HG03575 (cell line): ENCODE results near the gene NUDT14.

Experiments used
- ATAC-seq: cut with Tn5 transposase; IDR thresholded peaks from one replicate; pipeline ENCODE4 v1.9.1; 2021; ENCODE audit not compliant: unreplicated experiment, insufficient number of reproducible peaks, low FRiP score; ENCODE audit errors: extremely low read depth

Gene NUDT14

GRCh38 chr14:105141486-105142281 lies 39.4 kb downstream of the NUDT14 start:
- ATAC-seq = no peak

DNA sequence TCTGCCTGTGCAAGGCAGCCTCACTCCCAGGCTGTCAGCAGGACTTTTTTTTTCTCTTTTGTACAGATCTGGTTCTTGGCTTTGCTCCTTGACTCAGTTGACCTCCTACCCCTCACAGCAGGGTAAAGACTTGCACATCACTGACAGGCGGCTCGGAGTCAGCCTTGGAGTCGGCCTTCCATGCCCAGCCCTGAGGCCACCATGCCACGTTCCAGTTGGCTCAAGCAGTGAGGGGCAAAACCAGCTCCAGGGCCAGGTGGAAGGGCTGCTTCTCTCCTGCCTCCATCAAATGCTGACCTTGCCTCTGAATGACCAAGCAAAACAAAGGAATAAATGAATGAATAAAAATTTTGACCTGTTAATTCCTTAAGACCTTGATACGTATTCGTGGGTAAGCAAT lies 40.1 kb downstream of the NUDT14 start:
- ATAC-seq = no peak

GRCh38 chr14:105140581-105140980 lies 40.5 kb downstream of the NUDT14 start:
- no peak for ATAC-seq

GRCh38 chr14:105139831-105140239 lies 41.3 kb downstream of the NUDT14 start:
- no peak for ATAC-seq

GRCh38 chr14:105139212-105139825 lies 41.8 kb downstream of the NUDT14 start:
- no peak for ATAC-seq

- no peak for ATAC-seq
Observed at GRCh38 chr14:105138551-105139111, 42.5 kb downstream of the NUDT14 start.

DNA sequence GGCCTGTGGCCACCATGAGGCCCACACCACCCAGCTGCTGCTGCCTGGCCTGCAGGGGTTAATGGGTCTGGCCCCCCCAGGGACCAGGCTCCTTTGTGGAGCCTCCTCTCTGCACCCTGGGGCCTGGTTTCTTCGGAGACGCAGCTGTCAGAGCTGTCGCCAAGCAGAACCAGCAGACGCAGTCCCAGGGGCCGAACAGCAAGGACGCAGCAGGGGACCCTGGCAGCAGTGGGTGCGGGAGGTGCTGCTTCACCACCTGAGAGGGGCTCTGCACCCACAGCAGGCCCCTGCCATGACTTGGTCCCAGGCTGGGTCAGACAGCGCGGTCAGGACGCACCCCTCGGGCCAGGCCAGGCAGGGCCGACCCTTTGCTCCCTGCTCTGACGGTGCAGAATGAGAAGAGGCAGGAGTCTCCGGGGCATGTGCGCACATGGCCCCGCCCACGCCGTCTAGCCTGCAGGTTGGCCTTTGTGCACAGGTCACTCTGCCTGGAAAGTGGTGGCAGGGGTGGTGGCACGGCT lies 43.0 kb downstream of the NUDT14 start:
- ATAC-seq = no peak

- no peak for ATAC-seq
Observed at GRCh38 chr14:105137481-105138020, 43.6 kb downstream of the NUDT14 start.

GRCh38 chr14:105136401-105137322 lies 44.5 kb downstream of the NUDT14 start:
- no peak for ATAC-seq

GRCh38 chr14:105135700-105136395 lies 45.3 kb downstream of the NUDT14 start:
- ATAC-seq = no peak

DNA sequence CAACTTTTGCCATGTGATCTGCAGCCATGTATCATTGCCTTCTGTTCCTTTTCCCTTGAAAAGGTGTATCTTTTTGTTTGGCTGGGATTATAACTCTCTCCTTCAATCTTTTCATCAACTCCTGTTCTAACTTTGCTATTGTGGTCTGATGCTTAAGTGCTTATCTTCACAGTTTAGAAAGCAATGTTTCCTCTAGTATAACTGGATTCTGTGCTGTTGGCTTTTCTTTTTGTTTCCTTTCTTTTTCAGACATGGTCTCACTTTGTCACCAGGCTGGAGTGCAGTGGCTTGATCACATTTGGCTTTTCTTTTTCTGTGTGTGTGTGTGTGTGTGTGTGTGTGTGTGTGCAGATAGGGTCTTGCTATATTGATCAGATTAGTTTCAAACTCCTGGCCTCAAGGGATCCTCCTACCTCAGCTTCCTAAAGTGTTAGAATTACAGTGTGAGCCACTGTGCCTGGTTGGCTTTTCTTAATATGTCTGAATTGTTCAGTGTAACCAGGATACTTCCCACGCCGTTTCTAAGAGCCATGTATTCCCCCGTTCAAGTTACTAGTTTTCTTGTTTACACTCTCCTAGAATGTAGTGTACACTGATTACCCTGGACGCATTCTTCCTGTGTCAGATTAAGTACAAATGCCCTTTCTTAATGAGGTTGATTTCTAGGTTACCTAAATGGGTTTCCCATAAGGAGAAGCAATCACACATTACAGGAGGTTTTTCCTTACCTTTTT lies 48.0 kb downstream of the NUDT14 start:
- no peak for ATAC-seq

DNA sequence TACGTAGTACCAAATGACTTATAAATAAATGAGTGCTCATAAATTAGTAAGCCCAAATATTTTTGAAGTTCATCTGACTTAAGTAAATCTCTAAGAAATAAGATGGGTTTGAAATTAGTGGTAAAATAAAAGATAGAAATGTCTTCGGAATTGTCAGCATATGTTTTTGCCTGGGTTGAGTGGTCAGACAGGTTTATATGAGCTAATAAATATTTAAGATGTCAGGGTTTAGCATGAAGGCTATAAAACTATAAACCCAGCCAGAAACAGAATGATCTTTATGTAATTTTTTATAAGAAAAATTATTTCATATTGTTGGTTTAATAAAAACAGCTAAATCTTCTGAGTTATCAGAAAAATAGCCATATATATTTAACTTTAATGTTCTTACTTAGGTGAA lies 49.9 kb downstream of the NUDT14 start:
- no peak for ATAC-seq

DNA sequence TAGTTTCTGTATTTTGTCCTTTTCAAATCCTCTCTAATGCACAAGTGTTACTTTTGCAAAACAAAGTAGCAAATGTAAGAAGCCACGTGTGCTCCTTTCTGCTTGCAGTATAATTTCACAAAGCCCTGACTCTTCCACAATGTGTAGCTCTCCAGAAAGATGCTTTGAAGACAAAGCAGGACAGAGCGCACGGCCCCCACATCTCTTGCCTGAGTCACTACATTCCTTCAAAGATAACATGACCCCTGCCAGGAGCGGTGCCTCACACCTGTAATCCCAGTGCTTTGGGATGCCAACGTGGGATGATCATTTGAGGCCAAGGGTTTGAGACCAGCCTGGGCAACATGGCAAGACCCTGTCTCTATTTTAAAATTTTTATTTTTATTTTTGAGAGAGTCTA lies 53.1 kb downstream of the NUDT14 start:
- ATAC-seq = no peak

GRCh38 chr14:105126981-105127329 lies 54.2 kb downstream of the NUDT14 start:
- no peak for ATAC-seq

DNA sequence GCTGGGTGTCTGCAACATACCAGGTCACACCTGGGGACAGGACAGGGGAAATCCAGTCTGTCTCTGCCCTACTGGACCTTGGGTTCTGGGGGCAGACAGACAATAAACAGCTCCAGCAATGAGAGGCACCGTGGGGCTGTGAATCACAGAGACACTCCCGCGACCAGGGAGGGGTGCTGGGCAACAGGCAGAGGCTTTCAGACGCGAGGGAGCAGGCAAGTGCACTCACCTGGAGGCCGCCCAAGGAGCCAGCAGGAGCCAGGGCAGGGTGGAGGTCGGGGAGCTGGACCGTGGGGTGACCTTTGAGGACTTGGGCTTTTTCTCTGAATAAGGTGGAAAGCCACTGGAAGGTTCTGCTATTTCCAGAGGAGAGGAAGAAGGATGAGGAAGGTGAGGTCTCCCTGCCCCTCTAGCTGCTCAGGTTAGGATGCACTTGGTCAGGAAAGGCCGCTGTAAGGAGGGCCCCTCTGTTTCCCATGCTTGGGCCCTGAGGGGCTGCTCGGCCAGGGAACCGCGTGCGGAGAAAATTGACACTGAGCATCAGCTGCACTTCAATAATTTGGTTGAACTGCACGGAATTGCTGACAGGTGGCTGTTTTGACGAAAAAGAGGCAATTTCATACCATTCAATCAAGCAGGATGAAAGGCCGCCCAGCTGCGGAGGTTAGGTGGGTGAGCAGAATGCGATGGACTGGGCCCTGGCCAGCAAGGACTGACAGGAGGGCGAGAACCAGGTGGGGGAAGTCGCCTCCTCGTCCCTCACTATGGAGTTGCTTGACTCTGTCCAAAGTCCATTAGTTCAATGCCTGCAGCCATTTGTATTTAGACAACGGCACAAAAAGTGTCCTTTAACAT lies 54.8 kb downstream of the NUDT14 start:
- ATAC-seq = no peak

GRCh38 chr14:105124823-105125222 lies 56.3 kb downstream of the NUDT14 start:
- no peak for ATAC-seq
